Measurements from ENCODE around the gene ZNF438.
A peak's percentile ranks its signal among the peaks of the same experiment; 100 is the strongest.
"Not testable (repeated sequence)": the region's sequence is repeated elsewhere in the genome, so short reads cannot be mapped to it uniquely, and the experiment has no call there.

ZNF438 gene

GRCh38 chr10:30963992-30964930 lies 67.4 kb downstream of the ZNF438 start:
- no peak overlapping the region for H2AK5ac ChIP-seq (ENCODE audit: low read length, severe bottlenecking)
- H3K27ac ChIP-seq (ENCODE audit: low read length, poor library complexity, severe bottlenecking), result peak overlapping the region; percentile 42
- DNase-seq, result no peak
- H3K14ac ChIP-seq (ENCODE audit: low read length in 2 of 2), result no peak overlapping the region
- H3K9ac ChIP-seq (ENCODE audit: low read length), result no peak overlapping the region
- no peak overlapping the region for H2BK15ac ChIP-seq (ENCODE audit: low read depth, poor library complexity, severe bottlenecking)
- no peak overlapping the region for H3K23ac ChIP-seq (ENCODE audit: low read length in 2 of 2)
- H3K4ac ChIP-seq (ENCODE audit: low read depth in 1 of 2, low read length in 2 of 2), result no peak overlapping the region
- H3K4me2 ChIP-seq (ENCODE audit: low read length, poor library complexity, severe bottlenecking), result no peak overlapping the region
- H3K79me1 ChIP-seq (replicated peaks; ENCODE audit: low read length, poor library complexity, severe bottlenecking), result no peaks in the 10 kb centered on the region
- no peak overlapping the region for H2BK120ac ChIP-seq (ENCODE audit: low read depth, low read length)
- no peak overlapping the region for H4K91ac ChIP-seq (ENCODE audit: low read length)
- no peak overlapping the region for H3K4me3 ChIP-seq (ENCODE audit: insufficient read depth in 1 of 2, low read depth in 1 of 2, low read length in 2 of 2)
- no peaks in the 10 kb centered on the region for H3K27me3 ChIP-seq (ENCODE audit: control insufficient read depth in 1 of 2, insufficient read depth in 1 of 2, low read length in 2 of 2)
- H2BK12ac ChIP-seq (ENCODE audit: low read length in 2 of 2), result no peak overlapping the region
- H2AFZ ChIP-seq (ENCODE audit: low read depth, low read length), result no peak overlapping the region
- 88% methylated on average over 6 of the region's 6 CpGs for WGBS
- no peaks in the 10 kb centered on the region for H3K36me3 ChIP-seq (ENCODE audit: control insufficient read depth in 1 of 2, insufficient read depth in 2 of 2, low read depth in 1 of 2, low read length in 2 of 2)
- no peak overlapping the region for H4K8ac ChIP-seq (ENCODE audit: low read length)
- no peaks in the 10 kb centered on the region for H3K4me1 ChIP-seq (ENCODE audit: control insufficient read depth, insufficient read depth, low read depth, low read length)
- H2BK5ac ChIP-seq (ENCODE audit: low read depth, low read length, poor library complexity, severe bottlenecking), result peak overlapping the region; percentile 82
- H3K9me3 ChIP-seq (ENCODE audit: control insufficient read depth, low read length), result no peaks in the 10 kb centered on the region
- no peak overlapping the region for H3K18ac ChIP-seq (ENCODE audit: low read depth in 1 of 2, low read length in 2 of 2)

DNA sequence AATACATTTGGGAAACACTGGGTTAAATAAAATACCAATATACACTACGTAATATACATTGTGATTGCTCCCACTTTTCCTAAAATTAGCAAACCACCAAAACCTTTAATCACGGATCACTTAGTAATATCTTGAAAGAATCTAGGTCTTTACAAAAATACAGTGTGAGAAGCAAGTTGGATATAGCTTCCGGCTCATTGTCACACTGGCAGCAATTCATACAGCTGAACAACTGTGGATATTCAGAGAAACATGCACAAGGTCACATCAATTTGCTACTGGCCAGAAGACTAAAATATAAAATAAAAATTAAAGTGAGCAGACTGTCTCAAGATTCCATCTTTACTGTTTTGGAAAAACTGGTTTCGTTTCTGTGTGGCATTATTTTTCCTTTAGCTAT lies 69.1 kb downstream of the ZNF438 start:
- WGBS, result 100% methylated on average over 3 of the region's 4 CpGs
- DNase-seq, result no peak
- no peak overlapping the region for H4K91ac ChIP-seq (ENCODE audit: low read length)

GRCh38 chr10:30959836-30960210 lies 71.8 kb downstream of the ZNF438 start:
- H3K36me3 ChIP-seq (ENCODE audit: control insufficient read depth in 1 of 2, insufficient read depth in 2 of 2, low read depth in 1 of 2, low read length in 2 of 2), result peaks cover 0 to 7% of the 10 kb centered on the region in 2 experiments
- H2BK15ac ChIP-seq (ENCODE audit: low read depth, poor library complexity, severe bottlenecking), result no peak overlapping the region
- H3K14ac ChIP-seq (ENCODE audit: low read length in 2 of 2), result no peak overlapping the region
- H3K4me2 ChIP-seq (ENCODE audit: low read length, poor library complexity, severe bottlenecking), result no peak overlapping the region
- H4K91ac ChIP-seq (ENCODE audit: low read length), result no peak overlapping the region
- H3K4me3 ChIP-seq (ENCODE audit: insufficient read depth in 1 of 2, low read depth in 1 of 2, low read length in 2 of 2), result no peak overlapping the region
- H3K27ac ChIP-seq (ENCODE audit: low read length, poor library complexity, severe bottlenecking), result no peak overlapping the region
- H2BK5ac ChIP-seq (ENCODE audit: low read depth, low read length, poor library complexity, severe bottlenecking), result no peak overlapping the region
- no peak overlapping the region for H4K8ac ChIP-seq (ENCODE audit: low read length)
- no peak overlapping the region for H3K4ac ChIP-seq (ENCODE audit: low read depth in 1 of 2, low read length in 2 of 2)
- no peak overlapping the region for H2BK120ac ChIP-seq (ENCODE audit: low read depth, low read length)
- peak; percentile 27 for DNase-seq
- no peak overlapping the region for H3K18ac ChIP-seq (ENCODE audit: low read depth in 1 of 2, low read length in 2 of 2)
- no peaks in the 10 kb centered on the region for H3K4me1 ChIP-seq (ENCODE audit: control insufficient read depth, insufficient read depth, low read depth, low read length)
- H3K79me1 ChIP-seq (replicated peaks; ENCODE audit: low read length, poor library complexity, severe bottlenecking), result no peaks in the 10 kb centered on the region
- no peak overlapping the region for H2AK5ac ChIP-seq (ENCODE audit: low read length, severe bottlenecking)
- H2BK12ac ChIP-seq (ENCODE audit: low read length in 2 of 2), result no peak overlapping the region
- H2AFZ ChIP-seq (ENCODE audit: low read depth, low read length), result no peak overlapping the region
- H3K9me3 ChIP-seq (ENCODE audit: control insufficient read depth, low read length), result peaks cover 8% of the 10 kb centered on the region
- H3K27me3 ChIP-seq (ENCODE audit: control insufficient read depth in 1 of 2, insufficient read depth in 1 of 2, low read length in 2 of 2), result no peaks in the 10 kb centered on the region
- H3K23ac ChIP-seq (ENCODE audit: low read length in 2 of 2), result no peak overlapping the region
- H3K9ac ChIP-seq (ENCODE audit: low read length), result no peak overlapping the region

More for the DNA sequence above, 69.1 kb downstream of the ZNF438 start:
- H2BK15ac ChIP-seq (ENCODE audit: low read depth, poor library complexity, severe bottlenecking), result no peak overlapping the region
- no peak overlapping the region for H2BK12ac ChIP-seq (ENCODE audit: low read length in 2 of 2)
- no peaks in the 10 kb centered on the region for H3K4me1 ChIP-seq (ENCODE audit: control insufficient read depth, insufficient read depth, low read depth, low read length)
- H3K14ac ChIP-seq (ENCODE audit: low read length in 2 of 2), result no peak overlapping the region
- H3K79me1 ChIP-seq (replicated peaks; ENCODE audit: low read length, poor library complexity, severe bottlenecking), result no peaks in the 10 kb centered on the region
- peaks cover 0 to 3% of the 10 kb centered on the region in 2 experiments for H3K36me3 ChIP-seq (ENCODE audit: control insufficient read depth in 1 of 2, insufficient read depth in 2 of 2, low read depth in 1 of 2, low read length in 2 of 2)
- no peak overlapping the region for H3K4me3 ChIP-seq (ENCODE audit: insufficient read depth in 1 of 2, low read depth in 1 of 2, low read length in 2 of 2)
- no peak overlapping the region for H4K8ac ChIP-seq (ENCODE audit: low read length)
- H2AFZ ChIP-seq (ENCODE audit: low read depth, low read length), result no peak overlapping the region
- H3K9me3 ChIP-seq (ENCODE audit: control insufficient read depth, low read length), result peaks cover 3% of the 10 kb centered on the region
- H2BK120ac ChIP-seq (ENCODE audit: low read depth, low read length), result no peak overlapping the region
- H3K4me2 ChIP-seq (ENCODE audit: low read length, poor library complexity, severe bottlenecking), result no peak overlapping the region
- H3K9ac ChIP-seq (ENCODE audit: low read length), result peak overlapping the region; percentile 11
- H3K27me3 ChIP-seq (ENCODE audit: control insufficient read depth in 1 of 2, insufficient read depth in 1 of 2, low read length in 2 of 2), result no peaks in the 10 kb centered on the region
- H3K18ac ChIP-seq (ENCODE audit: low read depth in 1 of 2, low read length in 2 of 2), result no peak overlapping the region
- H2BK5ac ChIP-seq (ENCODE audit: low read depth, low read length, poor library complexity, severe bottlenecking), result no peak overlapping the region
- H2AK5ac ChIP-seq (ENCODE audit: low read length, severe bottlenecking), result no peak overlapping the region
- no peak overlapping the region for H3K4ac ChIP-seq (ENCODE audit: low read depth in 1 of 2, low read length in 2 of 2)
- no peak overlapping the region for H3K23ac ChIP-seq (ENCODE audit: low read length in 2 of 2)
- H3K27ac ChIP-seq (ENCODE audit: low read length, poor library complexity, severe bottlenecking), result no peak overlapping the region

DNA sequence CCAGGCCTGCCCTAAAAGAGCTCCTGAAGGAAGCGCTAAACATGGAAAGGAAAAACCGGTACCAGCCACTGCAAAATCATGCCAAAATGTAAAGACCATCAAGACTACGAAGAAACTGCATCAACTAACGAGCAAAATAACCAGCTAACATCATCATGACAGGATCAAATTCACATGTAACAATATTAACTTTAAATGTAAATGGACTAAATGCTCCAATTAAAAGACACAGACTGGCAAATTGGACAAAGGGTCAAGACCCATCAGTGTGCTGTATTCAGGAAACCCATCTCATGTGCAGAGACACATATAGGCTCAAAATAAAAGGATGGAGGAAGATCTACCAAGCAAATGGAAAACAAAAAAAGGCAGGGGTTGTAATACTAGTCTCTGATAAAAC lies 82.4 kb downstream of the ZNF438 start:
- H2BK15ac ChIP-seq (ENCODE audit: low read depth, poor library complexity, severe bottlenecking); H3K23ac ChIP-seq (ENCODE audit: low read length in 2 of 2); H3K9me3 ChIP-seq (ENCODE audit: control insufficient read depth, low read length); H3K14ac ChIP-seq (ENCODE audit: low read length in 2 of 2); H3K4me1 ChIP-seq (ENCODE audit: control insufficient read depth, insufficient read depth, low read depth, low read length); DNase-seq; H3K9ac ChIP-seq (ENCODE audit: low read length); H3K79me1 ChIP-seq (replicated peaks; ENCODE audit: low read length, poor library complexity, severe bottlenecking); H3K4me3 ChIP-seq (ENCODE audit: insufficient read depth in 1 of 2, low read depth in 1 of 2, low read length in 2 of 2); H2AFZ ChIP-seq (ENCODE audit: low read depth, low read length); H3K4me2 ChIP-seq (ENCODE audit: low read length, poor library complexity, severe bottlenecking); H2BK12ac ChIP-seq (ENCODE audit: low read length in 2 of 2); H2BK5ac ChIP-seq (ENCODE audit: low read depth, low read length, poor library complexity, severe bottlenecking); H3K18ac ChIP-seq (ENCODE audit: low read depth in 1 of 2, low read length in 2 of 2); H2AK5ac ChIP-seq (ENCODE audit: low read length, severe bottlenecking); H3K27ac ChIP-seq (ENCODE audit: low read length, poor library complexity, severe bottlenecking); H3K27me3 ChIP-seq (ENCODE audit: control insufficient read depth in 1 of 2, insufficient read depth in 1 of 2, low read length in 2 of 2); H3K36me3 ChIP-seq (ENCODE audit: control insufficient read depth in 1 of 2, insufficient read depth in 2 of 2, low read depth in 1 of 2, low read length in 2 of 2); H4K8ac ChIP-seq (ENCODE audit: low read length); H3K4ac ChIP-seq (ENCODE audit: low read depth in 1 of 2, low read length in 2 of 2); H2BK120ac ChIP-seq (ENCODE audit: low read depth, low read length); H4K91ac ChIP-seq (ENCODE audit: low read length): not testable (repeated sequence)
- WGBS, result no CpG with 5 or more reads among the region's 4 CpGs

Data from mesenchymal stem cell (in vitro differentiated cells and primary cell).